SIG-M5 (cell line): ENCODE measurements around the gene GPR137B.

ENCODE experiments used
- DNase-seq: peaks from one replicate; lab custom pipeline; 2025; lab: John Stamatoyannopoulos, UW

GPR137B gene

GRCh38 chr1:236204039-236204438, 61.7 kb downstream of the GPR137B start:
- no peak for DNase-seq

GRCh38 chr1:236204656-236205055, 62.3 kb downstream of the GPR137B start:
- no peak for DNase-seq

- no peak for DNase-seq
Observed at GRCh38 chr1:236206548-236206947, 64.2 kb downstream of the GPR137B start.

GRCh38 chr1:236207121-236207520, 64.8 kb downstream of the GPR137B start:
- no peak for DNase-seq

- no peak for DNase-seq
Observed at GRCh38 chr1:236207569-236207968, 65.2 kb downstream of the GPR137B start.

GRCh38 chr1:236209185-236209584, 66.8 kb downstream of the GPR137B start:
- no peak for DNase-seq

- no peak for DNase-seq
Observed at GRCh38 chr1:236209713-236210112, 67.4 kb downstream of the GPR137B start.

GRCh38 chr1:236211815-236212214, 69.5 kb downstream of the GPR137B start:
- DNase-seq: no peak

- no peak for DNase-seq
Observed at GRCh38 chr1:236213534-236213933, 71.2 kb downstream of the GPR137B start.

- no peak for DNase-seq
Observed at GRCh38 chr1:236214761-236215160, 72.4 kb downstream of the GPR137B start.

GRCh38 chr1:236220473-236220872, 78.1 kb downstream of the GPR137B start:
- DNase-seq: no peak

GRCh38 chr1:236222632-236223031, 80.3 kb downstream of the GPR137B start:
- no peak for DNase-seq

- DNase-seq: no peak
Observed at GRCh38 chr1:236228411-236228810, 86.1 kb downstream of the GPR137B start.

GRCh38 chr1:236235116-236235515, 92.8 kb downstream of the GPR137B start:
- DNase-seq: no peak

- no peak for DNase-seq
Observed at GRCh38 chr1:236239092-236239585, 96.8 kb downstream of the GPR137B start.

GRCh38 chr1:236240675-236241074, 98.3 kb downstream of the GPR137B start:
- DNase-seq: no peak

GRCh38 chr1:236242568-236242967, 100.2 kb downstream of the GPR137B start:
- DNase-seq: no peak

- no peak for DNase-seq
Observed at GRCh38 chr1:236247286-236247685, 104.9 kb downstream of the GPR137B start.

- no peak for DNase-seq
Observed at GRCh38 chr1:236251587-236251986, 109.2 kb downstream of the GPR137B start.

GRCh38 chr1:236253119-236253518, 110.8 kb downstream of the GPR137B start:
- no peak for DNase-seq

- DNase-seq: no peak
Observed at GRCh38 chr1:236253918-236254637, 111.7 kb downstream of the GPR137B start.

GRCh38 chr1:236257216-236257615, 114.9 kb downstream of the GPR137B start:
- DNase-seq: no peak

- no peak for DNase-seq
Observed at GRCh38 chr1:236258114-236258622, 115.8 kb downstream of the GPR137B start.
